NCI-H748 (cell line): ENCODE measurements around the gene HSPA12A.
"Not testable (repeated sequence)": the region's sequence is repeated elsewhere in the genome, so short reads cannot be mapped to it uniquely, and the experiment has no call there.

Experiments
- DNase-seq: peaks from one replicate; lab custom pipeline; 2025; ENCODE audit not compliant: unreplicated experiment; lab: John Stamatoyannopoulos, UW

Gene HSPA12A

GRCh38 chr10:116719804-116720203 lies 22.6 kb downstream of the HSPA12A start:
- no peak for DNase-seq

GRCh38 chr10:116718058-116718457 lies 24.3 kb downstream of the HSPA12A start:
- DNase-seq = no peak

- no peak for DNase-seq
Measured at GRCh38 chr10:116716381-116716780, 26.0 kb downstream of the HSPA12A start.

DNA sequence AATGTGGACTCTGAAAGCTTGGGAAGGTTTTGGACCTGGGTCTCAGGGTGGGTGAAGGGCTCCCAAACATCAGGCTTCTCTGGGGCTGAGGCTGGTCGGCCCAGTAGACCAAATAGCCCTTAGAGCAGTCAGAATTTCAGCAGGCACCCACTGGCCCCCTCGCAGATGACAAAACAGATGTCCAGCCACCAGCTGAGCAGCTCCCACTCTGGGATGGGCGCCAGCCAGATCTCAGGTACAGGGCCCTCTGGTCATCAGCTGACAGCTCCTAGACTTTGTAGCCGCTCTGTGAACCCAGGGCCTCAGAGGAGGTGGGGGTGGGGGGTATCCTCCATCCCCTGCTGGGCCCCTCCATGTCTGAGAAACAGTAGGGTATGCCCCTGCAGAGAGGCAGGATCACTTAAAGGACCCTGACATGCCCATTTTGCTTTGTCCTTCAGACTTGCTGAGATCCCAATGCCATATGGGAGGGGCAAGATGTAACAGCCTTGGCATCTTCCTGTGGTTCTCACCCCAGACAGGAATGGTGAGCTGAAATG lies 26.5 kb downstream of the HSPA12A start:
- DNase-seq = no peak

DNA sequence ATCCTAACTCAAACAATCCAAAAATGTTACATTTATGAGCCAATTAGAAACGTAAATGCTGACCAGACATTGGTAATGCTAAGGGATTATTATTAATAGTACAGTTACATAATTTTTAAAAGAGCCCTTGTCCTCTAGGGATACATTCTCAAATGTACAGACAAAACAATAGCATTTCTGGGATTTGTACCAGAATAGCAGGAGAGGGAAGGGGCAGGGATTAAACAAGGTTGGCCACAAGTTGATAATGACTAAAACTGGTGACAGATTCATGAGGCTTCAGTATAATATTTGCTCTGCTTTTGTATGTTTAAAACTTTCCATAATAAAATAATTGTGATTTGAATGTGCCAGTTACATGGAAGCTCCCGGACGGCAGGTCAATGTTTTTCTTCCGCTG lies 27.0 kb downstream of the HSPA12A start:
- DNase-seq = no peak

DNA sequence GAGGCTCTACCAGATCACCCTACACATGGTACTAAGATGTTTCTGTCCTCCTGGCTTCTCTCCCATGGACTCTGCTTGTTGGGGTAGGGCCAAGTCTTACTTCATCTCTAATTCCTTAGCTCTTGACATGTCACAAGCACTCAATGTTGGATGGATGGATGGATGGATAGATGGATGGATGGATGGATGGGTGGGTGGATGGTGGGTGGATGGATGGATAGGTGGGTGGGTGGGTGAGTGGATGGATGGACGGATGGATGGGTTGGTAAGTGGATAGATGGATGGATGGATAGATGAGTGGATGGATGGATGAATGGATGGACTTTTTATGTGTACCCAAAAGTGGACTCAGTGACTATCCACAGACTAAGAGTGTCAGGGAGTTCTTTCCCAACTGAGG lies 28.5 kb downstream of the HSPA12A start:
- DNase-seq = no peak

DNA sequence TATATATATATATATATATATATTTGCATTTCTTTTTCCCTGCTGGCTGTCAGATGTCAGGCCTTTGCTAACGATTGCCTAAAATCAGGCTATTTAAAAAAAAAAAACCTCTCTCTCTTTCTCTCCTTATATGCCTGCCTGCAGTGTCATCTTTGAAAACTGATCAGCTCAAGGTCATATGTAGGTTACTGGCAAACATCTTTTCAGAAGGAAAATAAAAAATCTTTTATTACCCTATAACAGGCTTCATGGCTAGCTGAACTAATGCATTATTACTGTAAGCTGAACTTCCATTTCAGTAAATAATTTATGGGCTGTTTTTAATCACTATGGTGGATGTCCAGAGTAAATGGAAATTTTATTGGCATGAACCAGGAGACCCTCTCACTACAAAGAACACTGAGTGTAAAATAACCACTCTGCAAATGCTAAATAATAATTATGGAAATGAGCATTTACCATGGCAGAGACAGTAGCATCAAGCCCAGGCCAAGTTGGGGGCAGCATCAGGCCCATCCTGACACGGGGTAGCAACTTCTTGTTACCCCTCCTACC lies 29.3 kb downstream of the HSPA12A start:
- DNase-seq = no peak

- no peak for DNase-seq
Measured at GRCh38 chr10:116712519-116712918, 29.8 kb downstream of the HSPA12A start.

GRCh38 chr10:116711803-116712202 lies 30.6 kb downstream of the HSPA12A start:
- DNase-seq = not testable (repeated sequence)

- DNase-seq = peak; percentile 34
Measured at GRCh38 chr10:116710076-116710475, 32.3 kb downstream of the HSPA12A start.

GRCh38 chr10:116708877-116709276 lies 33.5 kb downstream of the HSPA12A start:
- DNase-seq = no peak

GRCh38 chr10:116708391-116708821 lies 34.0 kb downstream of the HSPA12A start:
- DNase-seq = no peak

- no peak for DNase-seq
Measured at GRCh38 chr10:116707981-116708380, 34.4 kb downstream of the HSPA12A start.

- DNase-seq = no peak
Measured at GRCh38 chr10:116706281-116706680, 36.1 kb downstream of the HSPA12A start.

DNA sequence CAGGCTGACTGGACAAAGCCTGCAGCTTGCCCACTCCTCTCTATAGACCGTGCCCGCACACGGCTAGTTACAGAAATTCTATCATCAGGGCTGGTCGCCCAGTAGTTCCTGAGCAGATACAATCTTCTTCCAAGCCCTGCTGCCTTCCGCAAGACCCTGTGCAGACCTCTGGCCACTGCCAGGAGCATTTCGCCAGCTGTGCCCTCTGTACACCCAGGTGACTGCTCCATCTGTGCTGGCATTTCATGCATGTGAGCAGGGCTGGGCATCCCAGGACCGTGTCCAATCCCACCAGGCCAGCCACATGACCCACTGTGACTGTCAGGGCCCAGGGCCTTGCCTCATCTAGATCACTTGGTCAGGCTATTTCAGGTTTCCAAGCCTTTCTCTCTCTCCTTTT lies 36.9 kb downstream of the HSPA12A start:
- no peak for DNase-seq

- no peak for DNase-seq
Measured at GRCh38 chr10:116704926-116705325, 37.4 kb downstream of the HSPA12A start.

DNA sequence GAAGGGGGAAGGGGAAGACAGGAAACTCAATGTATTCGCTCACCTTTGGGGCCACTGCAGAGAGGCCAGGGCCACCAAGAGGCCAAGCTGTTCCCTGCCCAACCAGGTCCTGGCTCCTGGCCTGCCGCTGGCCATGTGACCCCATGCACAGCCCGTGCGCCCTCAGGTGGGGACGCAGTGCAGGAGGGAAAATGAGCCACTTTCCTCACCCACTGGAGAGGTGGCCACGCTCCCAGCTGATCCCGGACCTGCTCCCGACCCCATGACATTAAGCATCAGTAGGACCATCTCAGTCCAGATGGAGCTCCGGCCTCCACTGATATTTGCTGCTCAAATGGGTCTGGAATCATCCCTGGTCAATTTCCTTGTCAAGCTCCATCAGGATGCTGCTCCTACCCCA lies 40.2 kb downstream of the HSPA12A start:
- no peak for DNase-seq

DNA sequence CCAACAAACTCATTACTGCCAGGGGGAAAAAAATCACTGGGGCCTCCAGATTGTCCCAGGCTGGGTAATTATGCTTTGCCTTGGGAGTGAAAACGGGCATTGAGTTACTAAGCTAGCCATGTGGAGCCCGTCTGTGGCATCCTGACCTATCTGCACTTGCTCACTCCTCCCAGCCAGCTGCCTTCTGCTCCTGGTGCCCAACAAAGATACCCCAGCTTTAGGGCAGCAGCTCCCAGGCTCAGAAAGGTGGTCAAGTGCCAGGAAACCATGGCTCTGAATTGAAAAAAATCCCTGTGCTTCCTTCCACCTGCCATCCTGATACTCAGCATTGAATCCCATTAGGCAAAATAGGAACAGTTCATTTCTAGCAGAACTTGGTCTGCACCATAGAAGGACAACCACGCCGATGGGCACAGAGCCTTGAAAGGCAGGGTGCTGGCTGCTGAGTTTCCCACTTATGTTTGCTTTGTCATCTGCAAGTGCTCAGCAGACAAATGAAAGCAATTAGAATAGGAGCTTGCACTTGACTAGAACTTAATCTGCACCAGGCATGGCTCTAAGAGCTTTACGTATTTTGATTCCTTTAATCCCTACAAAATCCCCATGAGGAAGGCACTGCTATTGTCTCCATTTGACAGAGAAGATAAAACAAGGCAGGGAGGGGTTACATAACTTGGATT lies 42.8 kb downstream of the HSPA12A start:
- no peak for DNase-seq

DNA sequence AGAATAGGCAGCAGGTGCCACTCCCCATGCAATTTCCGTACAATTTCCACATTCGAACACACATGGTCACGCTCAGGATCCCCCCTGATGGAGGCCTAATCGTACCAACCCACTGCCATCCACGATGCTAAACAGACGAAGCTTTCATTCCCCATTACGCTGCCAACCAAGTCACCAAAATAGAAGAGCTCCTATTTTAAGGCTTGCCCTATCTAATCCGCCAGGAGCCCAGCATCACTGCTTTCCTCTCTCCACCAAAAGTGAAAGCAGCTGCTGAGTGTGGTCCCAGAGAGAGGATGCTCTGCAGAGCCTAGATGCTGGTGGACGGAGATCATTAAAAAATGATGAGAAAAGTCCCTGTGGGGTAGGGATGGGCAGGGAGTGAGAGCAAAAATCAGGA lies 43.3 kb downstream of the HSPA12A start:
- DNase-seq = no peak

DNA sequence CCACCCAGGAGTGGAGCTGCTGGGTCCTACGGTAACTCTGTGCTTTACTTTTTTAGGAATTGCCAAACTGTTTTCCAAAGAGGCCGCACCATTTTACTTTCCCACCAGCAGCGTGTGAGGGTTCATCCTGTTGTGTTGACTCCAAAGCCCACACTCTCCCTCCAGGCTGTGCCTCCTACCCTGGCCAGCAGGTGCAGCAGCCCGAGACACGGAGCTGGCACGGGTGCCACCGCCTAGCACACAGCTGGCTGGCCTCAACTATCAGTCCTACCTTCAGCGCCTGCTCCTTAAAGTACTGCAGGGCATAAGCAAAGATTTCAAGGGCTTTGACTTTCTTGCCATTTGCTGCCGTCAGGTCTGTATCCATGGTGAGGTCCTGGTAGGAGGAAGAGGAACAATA lies 44.0 kb downstream of the HSPA12A start:
- DNase-seq = no peak

DNA sequence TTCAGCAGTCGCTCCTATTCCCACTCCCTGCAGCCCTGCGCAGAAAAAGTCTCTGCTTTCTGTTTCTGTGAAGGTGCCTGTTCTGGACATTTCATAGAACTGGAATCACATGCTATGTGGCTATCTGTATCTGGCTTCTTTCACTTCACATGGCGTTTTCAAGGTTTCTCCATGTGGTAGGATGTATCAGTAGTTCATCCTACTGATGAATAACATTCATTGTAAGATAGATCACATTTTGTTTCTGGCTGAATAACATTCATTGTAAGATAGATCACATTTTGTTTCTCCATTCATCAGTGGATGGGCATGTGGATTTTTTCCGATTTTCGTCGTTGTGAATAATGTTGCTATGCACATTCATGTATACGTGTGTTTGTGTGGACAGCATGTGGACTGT lies 44.5 kb downstream of the HSPA12A start:
- DNase-seq = no peak

DNA sequence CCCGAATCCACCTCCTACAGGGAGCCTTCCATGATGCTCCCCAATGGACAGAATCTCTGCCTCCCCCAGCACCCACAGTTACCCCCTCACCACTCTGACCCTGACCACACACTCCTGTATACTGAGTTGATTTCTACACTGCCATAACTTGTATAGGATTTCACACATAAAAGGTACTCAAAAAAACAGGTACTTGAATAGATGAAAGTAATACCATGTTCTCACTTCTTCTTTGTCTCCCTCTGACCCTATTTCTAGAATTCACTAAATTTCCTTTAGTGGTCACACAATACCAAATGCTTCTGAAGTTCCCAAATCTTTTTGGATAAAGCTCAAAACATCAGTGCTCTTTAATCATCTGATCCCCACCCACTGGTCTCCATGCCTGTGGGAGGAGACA lies 45.4 kb downstream of the HSPA12A start:
- DNase-seq = no peak

DNA sequence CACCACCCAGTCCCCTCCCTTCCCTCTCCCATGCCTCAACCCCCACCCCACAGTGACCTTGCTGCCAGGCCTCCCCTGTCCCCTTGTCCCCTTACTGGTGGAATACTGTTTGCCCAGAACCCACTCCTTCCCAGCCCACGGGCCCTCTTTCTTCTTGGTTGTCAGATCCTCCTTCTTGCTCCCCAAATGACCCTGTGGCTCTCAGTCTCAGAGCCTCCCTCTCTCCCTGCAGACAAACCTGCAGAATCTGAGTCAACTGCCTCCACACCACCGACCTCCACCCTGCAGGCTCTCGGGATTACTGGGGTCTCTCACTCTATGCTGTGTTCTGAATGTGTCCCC lies 47.5 kb downstream of the HSPA12A start:
- no peak for DNase-seq
